HG03095 (cell line): ENCODE results near the gene CASP3.
"Not testable (repeated sequence)": the region's sequence is repeated elsewhere in the genome, so short reads cannot be mapped to it uniquely, and the experiment has no call there.

ENCODE experiments used
- ATAC-seq: cut with Tn5 transposase; IDR thresholded peaks from one replicate; pipeline ENCODE4 v1.9.1; 2021; ENCODE audit warnings: moderate library complexity; ENCODE audit not compliant: unreplicated experiment

The CASP3 gene

GRCh38 chr4:184636897-184637296, 12.3 kb downstream of the CASP3 start:
- no peak for ATAC-seq

GRCh38 chr4:184636144-184636543, 13.1 kb downstream of the CASP3 start:
- no peak for ATAC-seq

DNA sequence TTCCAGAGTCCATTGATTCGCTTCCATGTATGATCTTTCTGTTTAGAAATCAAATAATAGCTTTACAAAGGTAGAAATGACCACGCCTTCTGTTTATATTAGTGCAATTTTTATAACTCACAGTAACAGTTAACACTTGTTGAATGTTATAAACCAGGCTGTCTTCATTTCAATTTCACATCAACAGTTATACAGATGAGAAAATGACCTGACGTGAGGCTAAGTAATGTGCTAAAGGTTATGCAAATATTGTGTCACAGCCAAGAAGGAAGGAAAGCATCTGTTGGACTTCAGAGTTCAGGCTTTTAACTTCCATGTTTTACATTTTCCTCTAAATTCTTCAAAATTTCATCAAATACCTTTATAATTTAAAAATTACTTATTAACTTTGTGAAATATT, 13.9 kb downstream of the CASP3 start:
- no peak for ATAC-seq

DNA sequence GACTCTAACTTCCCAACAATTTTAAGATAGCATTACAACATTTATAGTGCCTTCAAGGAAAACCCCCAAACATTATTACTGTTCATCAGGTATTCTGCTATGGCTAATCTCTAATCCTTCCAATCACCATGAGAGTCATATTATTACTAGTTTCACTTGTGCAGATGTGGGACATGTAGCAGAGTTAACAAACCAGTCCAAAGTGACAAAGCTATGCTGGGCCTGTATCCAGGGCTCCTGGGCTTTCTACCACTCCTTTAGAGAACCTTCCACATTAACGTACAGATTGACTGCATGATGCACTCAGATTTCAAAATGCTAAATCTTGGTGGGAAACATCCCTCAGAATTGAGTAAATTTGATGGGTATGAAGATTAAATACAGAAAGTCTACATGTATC, 16.4 kb downstream of the CASP3 start:
- ATAC-seq: no peak

DNA sequence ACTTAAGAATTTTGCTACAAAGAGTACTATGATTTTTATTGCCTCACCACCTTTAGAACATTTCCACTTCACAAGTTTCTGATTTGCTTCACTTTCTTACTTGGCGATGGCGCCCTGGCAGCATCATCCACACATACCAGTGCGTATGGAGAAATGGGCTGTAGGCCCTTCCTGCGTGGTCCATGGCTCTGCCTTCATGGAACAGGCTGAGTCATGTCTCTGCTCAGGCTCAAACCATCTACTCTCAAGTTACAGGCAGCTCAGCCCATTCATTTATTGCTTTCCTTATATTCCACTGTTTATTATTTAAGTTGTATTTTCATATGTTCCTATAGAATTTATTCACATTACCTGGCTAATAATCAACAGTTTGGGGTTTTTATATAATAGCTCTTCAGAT, 21.1 kb downstream of the CASP3 start:
- ATAC-seq: no peak

GRCh38 chr4:184625783-184626596, 23.3 kb downstream of the CASP3 start:
- ATAC-seq: not testable (repeated sequence)

DNA sequence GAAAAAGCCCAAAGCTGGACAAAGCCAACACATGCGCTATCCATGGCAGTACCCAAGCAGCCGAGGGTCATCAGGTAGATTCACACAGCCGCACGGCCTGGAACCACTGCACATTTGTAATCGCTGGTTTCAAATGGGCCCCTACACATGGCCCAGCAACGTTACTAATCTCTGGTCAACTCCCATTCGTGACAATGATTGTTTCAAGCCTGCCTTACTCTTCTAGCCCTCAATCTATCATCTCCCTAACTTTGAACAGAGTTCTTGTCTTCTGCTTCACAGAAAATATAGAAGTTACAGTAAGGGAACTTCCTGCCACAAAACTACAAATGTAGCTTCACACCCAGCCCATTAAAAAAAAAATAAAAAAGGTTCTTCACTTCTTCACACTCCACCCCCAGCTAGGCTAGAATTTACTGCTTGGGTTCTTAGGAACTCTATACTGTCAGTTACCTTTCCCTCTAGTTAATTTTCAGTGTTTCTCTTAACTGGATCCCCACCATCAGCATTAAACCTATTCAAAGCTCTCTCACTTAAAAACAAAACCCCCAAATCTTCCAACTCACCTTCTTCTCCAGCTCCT, 24.2 kb downstream of the CASP3 start:
- ATAC-seq: no peak

DNA sequence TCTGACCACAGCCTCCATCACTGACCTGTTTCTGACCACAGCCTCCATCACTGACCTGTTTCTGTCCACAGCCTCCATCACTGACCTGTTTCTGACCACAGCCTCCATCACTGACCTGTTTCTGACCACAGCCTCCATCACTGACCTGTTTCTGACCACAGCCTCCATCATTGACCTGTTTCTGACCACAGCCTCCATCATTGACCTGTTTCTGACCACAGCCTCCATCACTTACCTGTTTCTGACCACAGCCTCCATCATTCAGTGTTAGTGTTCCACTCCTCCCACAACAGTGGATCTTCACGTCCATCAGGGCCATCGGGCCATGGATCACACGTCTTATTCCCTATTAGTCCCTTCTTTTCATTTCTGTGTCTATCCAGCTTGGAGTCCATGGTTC, 24.7 kb downstream of the CASP3 start:
- ATAC-seq: not testable (repeated sequence)

GRCh38 chr4:184621518-184621917, 27.7 kb downstream of the CASP3 start:
- ATAC-seq: no peak

GRCh38 chr4:184620212-184620867, 28.9 kb downstream of the CASP3 start:
- no peak for ATAC-seq

DNA sequence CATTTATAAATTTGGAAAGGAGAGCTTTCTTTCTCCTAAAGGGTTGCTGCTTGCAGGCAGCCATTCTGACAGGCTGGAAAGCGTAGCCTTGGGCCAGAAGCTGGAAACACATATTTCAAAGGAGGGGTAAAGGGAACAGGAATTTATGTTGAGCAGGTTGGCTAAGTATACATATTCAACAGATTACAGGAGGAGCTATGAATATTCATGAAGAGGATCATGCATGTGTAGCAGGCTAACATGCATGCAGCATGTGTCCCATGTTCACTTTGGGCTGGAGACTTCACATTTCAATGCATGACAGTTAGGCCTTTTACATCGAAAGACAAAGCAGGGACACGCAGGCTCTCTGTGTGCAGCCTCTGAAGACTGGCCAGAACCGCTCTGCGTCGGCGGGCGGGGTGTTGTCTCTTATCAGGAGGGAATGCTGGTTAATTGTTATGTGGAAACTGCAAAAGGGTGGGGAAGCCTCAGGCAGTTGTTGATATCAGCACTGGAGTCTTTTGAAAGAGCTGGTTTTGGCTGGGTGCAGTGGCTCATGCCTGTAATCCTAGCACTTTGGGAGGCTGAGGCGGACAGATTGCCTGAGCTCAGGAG, 31.5 kb downstream of the CASP3 start:
- no peak for ATAC-seq

- peak; percentile 81 for ATAC-seq
Observed at GRCh38 chr4:184616633-184617551, 32.4 kb downstream of the CASP3 start.

- ATAC-seq: not testable (repeated sequence)
Observed at GRCh38 chr4:184616168-184616567, 33.1 kb downstream of the CASP3 start.

DNA sequence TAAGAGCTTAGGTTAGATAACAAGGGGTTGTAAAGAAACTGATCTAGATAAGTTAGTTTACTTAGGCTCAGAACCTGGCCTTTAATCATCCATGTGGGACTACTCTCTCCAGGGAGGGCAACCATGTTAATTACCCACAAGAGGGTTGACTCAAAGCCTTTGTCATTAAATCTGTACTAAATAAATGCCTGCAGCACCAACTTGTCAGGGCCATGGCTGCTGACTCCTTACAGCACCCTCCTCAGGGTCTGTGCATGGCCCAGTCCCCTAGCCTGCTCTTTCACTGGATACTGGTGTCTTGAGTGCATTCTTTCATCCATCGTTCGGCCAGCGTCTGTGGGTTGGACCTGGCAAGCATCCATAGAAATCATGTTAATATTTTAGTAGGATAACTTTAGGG, 34.7 kb downstream of the CASP3 start:
- ATAC-seq: no peak

- no peak for ATAC-seq
Observed at GRCh38 chr4:184613405-184613804, 35.8 kb downstream of the CASP3 start.

- ATAC-seq: no peak
Observed at GRCh38 chr4:184612074-184612473, 37.2 kb downstream of the CASP3 start.

GRCh38 chr4:184607429-184607828, 41.8 kb downstream of the CASP3 start:
- not testable (repeated sequence) for ATAC-seq

DNA sequence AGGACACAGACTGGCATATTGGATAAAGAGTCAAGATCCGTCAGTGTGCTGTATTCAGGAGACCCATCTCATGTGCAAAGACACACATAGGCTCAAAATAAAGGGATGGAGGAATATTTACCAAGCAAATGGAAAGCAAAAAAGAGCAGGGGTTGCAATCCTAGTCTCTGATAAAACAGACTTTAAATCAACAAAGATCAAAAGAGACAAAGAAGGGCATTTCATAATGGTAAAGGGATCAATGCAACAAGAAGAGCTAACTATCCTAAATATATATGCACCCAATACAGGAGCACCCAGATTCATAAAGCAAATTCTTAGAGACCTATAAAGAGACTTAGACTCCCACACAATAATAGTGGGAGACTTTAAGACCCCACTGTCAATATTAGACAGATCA, 46.4 kb downstream of the CASP3 start:
- ATAC-seq: not testable (repeated sequence)

DNA sequence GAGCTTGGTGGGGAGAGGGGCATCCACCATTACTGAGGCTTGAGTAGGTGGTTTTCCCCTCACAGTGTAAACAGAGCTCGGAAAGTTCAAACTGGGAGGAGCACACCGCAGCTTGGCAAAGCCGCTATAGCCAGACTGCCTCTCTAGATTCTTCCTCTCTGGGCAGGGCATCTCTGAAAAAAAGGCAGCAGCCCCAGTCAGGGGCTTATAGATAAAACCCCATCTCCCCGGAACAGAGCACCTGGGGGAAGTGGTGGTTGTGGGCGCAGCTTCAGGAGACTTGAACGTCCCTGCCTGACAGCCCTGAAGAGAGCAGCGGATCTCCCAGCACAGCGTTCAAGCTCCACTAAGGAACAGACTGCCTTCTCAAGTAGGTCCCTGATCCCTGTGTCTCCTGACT, 48.3 kb downstream of the CASP3 start:
- ATAC-seq: not testable (repeated sequence)

DNA sequence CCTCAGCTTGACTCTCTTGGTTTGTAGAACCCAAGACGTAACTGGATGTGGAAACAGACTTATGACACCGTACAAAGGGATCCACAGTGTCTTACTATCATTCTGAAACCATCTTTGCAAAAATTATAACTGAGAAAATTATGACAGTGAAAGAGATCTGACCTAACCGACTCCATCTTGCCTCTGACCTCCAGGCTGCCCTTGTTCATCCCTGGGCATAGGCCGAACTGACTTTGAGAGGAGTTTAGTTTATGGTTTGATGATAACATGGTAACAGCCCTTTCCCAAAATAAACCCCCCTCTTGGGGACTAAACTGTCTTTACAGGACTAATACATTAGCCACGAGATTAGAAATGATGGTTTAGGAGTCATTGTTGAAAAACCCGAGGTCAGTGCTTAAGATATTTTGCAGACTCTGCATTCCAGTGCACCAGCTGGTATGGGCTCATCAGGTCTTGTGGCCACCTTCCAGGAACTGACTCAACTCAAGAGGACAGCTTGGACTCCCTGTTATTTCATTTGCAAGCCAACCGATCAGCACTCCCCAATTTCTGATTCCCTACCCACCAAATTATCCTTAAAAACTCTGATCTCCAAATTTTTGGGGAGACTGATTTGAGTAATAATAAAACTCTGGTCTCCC, 49.6 kb downstream of the CASP3 start:
- ATAC-seq: no peak
